Neural progenitor cell (in vitro differentiated cells): Measurements from ENCODE around the gene CDCA7L. TPM values are rescaled to one million over a fixed set of nuclear protein-coding genes. Genes with fewer than 3 reads are reported as not detected.

Experiments used
- DNase-seq: peaks from one replicate; pipeline ENCODE4 v3.0.0-alpha.2; 2016; ENCODE audit warnings: low spot score
- H2AFZ ChIP-seq: fragments of 200-600 bp; sonication (generic); replicated peaks from 2 replicates; pipeline ENCODE4 v1.6.1; 2016; ENCODE audit warnings: antibody characterized with exemption
- H3F3A ChIP-seq: fragments of 200-600 bp; sonication (generic); 2 replicates; pipeline ENCODE4 v1.6.1; 2016; ENCODE audit warnings: antibody characterized with exemption, low read depth
- H3K27ac ChIP-seq: fragments of 200-600 bp; sonication (generic); 2 replicates; pipeline ENCODE4 v1.5.1; 2016; ENCODE audit warnings: mild to moderate bottlenecking
- H3K27me3 ChIP-seq: fragments of 200-600 bp; sonication (generic); 2 replicates; pipeline ENCODE4 v1.6.1; 2016; ENCODE audit warnings: mild to moderate bottlenecking, moderate library complexity
- H3K36me3 ChIP-seq: fragments of 200-600 bp; sonication (generic); 2 replicates; pipeline ENCODE4 v1.5.1; 2016
- H3K4me1 ChIP-seq: fragments of 200-600 bp; sonication (generic); 2 replicates; pipeline ENCODE4 v1.6.1; 2016; ENCODE audit warnings: mixed run types
- H3K4me2 ChIP-seq: fragments of 200-600 bp; sonication (generic); 2 replicates; pipeline ENCODE4 v1.6.1; 2016
- H3K4me3 ChIP-seq: fragments of 200-600 bp; sonication (generic); 2 replicates; pipeline ENCODE4 v1.5.1; 2016
- H3K79me2 ChIP-seq: fragments of 200-600 bp; sonication (generic); 2 replicates; pipeline ENCODE4 v1.6.1; 2016; ENCODE audit warnings: low read depth
- H3K9ac ChIP-seq: fragments of 200-600 bp; sonication (generic); 2 replicates; pipeline ENCODE4 v1.6.1; 2016
- H3K9me3 ChIP-seq: fragments of 200-600 bp; sonication (generic); 2 replicates; pipeline ENCODE4 v1.5.1; 2016; ENCODE audit warnings: low read depth
- H4K20me1 ChIP-seq: fragments of 200-600 bp; sonication (generic); 2 replicates; pipeline ENCODE4 v1.6.1; 2016; ENCODE audit warnings: low read depth
- H3K27ac Mint-ChIP-seq: 3 replicates; pipeline ENCODE4 v1.8.0; 2021; ENCODE audit warnings: mixed read lengths
- H3K27me3 Mint-ChIP-seq: 2 replicates; pipeline ENCODE4 v1.8.0; 2022; ENCODE audit warnings: low read depth, mild to moderate bottlenecking, inconsistent platforms, moderate library complexity, mixed read lengths; ENCODE audit not compliant: insufficient read depth
- H3K36me3 Mint-ChIP-seq: 3 replicates; pipeline ENCODE4 v1.8.0; 2021; ENCODE audit warnings: mixed read lengths
- H3K4me1 Mint-ChIP-seq: 3 replicates; pipeline ENCODE4 v1.8.0; 2021; ENCODE audit warnings: mixed read lengths
- H3K4me3 Mint-ChIP-seq: 3 replicates; pipeline ENCODE4 v1.8.0; 2021; ENCODE audit warnings: mild to moderate bottlenecking, moderate library complexity, mixed read lengths
- H3K9me3 Mint-ChIP-seq: 3 replicates; pipeline ENCODE4 v1.8.0; 2020; ENCODE audit warnings: mixed read lengths
- EZH2 ChIP-seq: fragments of 200-600 bp; sonication (generic); IDR thresholded peaks from 2 replicates; pipeline ENCODE4 v1.6.1; 2017; ENCODE audit warnings: antibody characterized with exemption, mild to moderate bottlenecking, moderate library complexity
- EZH2phosphoT487 ChIP-seq: fragments of 200-600 bp; sonication (generic); IDR thresholded peaks from 2 replicates; pipeline ENCODE4 v1.6.1; 2017; ENCODE audit warnings: antibody characterized with exemption
- total RNA-seq: library from RNA; depleted of rRNA; stranded (reverse); fragments of >200 nt; gene quantifications from 2 replicates; pipeline ENCODE4 v1.2.3, GENCODE V29; 2015; ENCODE audit warnings: low replicate concordance
- TF ChIP-seq, protein P1 (sequence below): fragments of 200-600 bp; sonication (generic); IDR thresholded peaks from 2 replicates; pipeline ENCODE4 v1.5.1; 2017; ENCODE audit warnings: antibody characterized with exemption, mild to moderate bottlenecking

The CDCA7L gene
- total RNA-seq, 1 donor from 2014 or later, result 39.9 TPM

DNA sequence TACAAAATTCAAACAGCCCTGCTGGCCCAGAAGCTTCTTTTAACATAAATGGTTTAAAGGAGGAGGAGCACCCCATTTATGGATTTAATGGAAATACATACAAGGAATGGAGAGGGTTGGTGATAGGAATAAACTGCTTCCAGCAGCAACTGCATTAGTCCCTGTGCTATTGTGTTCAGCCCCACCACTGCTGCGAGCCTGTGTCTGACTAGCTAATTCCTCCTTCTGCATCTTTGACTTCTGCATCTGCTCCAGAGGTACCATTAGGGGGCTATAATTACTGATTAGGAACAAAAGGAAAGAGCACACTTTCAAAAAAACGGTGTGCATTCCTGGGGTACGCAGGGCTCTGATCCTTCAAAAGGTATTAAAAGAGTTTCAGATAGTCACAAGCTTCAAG is 24.8 kb downstream of the CDCA7L start:
- H3K4me2 ChIP-seq, result peak overlapping the region; percentile 66
- H4K20me1 ChIP-seq, result peaks cover 42% of the 10 kb centered on the region
- no peak overlapping the region for H2AFZ ChIP-seq
- H3K4me1 ChIP-seq, result peaks cover 83% of the 10 kb centered on the region
- peak overlapping the region; percentile 88 for H3K27ac Mint-ChIP-seq
- no peaks in the 10 kb centered on the region for H3K36me3 ChIP-seq
- peaks cover 16% of the 10 kb centered on the region for H3F3A ChIP-seq
- H3K9me3 ChIP-seq, result no peaks in the 10 kb centered on the region
- no peaks in the 10 kb centered on the region for H3K9me3 Mint-ChIP-seq
- peaks cover 80% of the 10 kb centered on the region for H3K4me1 Mint-ChIP-seq
- peaks cover 20% of the 10 kb centered on the region for H3K27me3 ChIP-seq
- no peak overlapping the region for H3K9ac ChIP-seq
- no peak overlapping the region for H3K27ac ChIP-seq
- H3K36me3 Mint-ChIP-seq, result peaks cover 9% of the 10 kb centered on the region
- peaks cover 55% of the 10 kb centered on the region for H3K79me2 ChIP-seq
- H3K4me3 ChIP-seq, result no peak overlapping the region
- H3K4me3 Mint-ChIP-seq, result peak overlapping the region; percentile 8
- no peaks in the 10 kb centered on the region for H3K27me3 Mint-ChIP-seq
- DNase-seq, result peak; percentile 64
- no peak for TF ChIP-seq EZH2
- no peak for TF ChIP-seq EZH2phosphoT487
- TF ChIP-seq, protein P1, sequence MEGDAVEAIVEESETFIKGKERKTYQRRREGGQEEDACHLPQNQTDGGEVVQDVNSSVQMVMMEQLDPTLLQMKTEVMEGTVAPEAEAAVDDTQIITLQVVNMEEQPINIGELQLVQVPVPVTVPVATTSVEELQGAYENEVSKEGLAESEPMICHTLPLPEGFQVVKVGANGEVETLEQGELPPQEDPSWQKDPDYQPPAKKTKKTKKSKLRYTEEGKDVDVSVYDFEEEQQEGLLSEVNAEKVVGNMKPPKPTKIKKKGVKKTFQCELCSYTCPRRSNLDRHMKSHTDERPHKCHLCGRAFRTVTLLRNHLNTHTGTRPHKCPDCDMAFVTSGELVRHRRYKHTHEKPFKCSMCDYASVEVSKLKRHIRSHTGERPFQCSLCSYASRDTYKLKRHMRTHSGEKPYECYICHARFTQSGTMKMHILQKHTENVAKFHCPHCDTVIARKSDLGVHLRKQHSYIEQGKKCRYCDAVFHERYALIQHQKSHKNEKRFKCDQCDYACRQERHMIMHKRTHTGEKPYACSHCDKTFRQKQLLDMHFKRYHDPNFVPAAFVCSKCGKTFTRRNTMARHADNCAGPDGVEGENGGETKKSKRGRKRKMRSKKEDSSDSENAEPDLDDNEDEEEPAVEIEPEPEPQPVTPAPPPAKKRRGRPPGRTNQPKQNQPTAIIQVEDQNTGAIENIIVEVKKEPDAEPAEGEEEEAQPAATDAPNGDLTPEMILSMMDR, result no peak

DNA sequence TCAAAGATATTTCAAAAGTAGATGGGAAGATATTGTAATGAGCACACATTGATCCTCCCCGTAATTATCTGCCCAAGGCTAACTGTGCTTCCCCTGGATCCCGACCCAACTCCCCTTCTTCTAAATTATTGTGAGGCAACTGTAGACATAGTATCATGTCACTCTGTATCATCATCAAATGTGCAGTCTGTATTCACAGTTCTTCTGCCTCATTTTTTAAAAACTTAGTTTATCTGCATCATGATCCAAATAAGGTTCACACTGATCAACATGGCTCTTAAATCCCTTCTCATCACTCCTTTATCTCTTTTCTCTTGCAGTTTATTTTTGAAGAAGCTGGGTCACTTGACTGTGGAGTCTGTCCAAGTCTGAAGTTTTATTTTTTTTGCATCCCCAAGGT is 27.5 kb downstream of the CDCA7L start:
- DNase-seq, result no peak
- Mint-ChIP-seq H3K4me1 (peaks cover 71% of the 10 kb centered on the region), H3K36me3 (peaks cover 28% of the 10 kb centered on the region), H3K27me3 (no peaks in the 10 kb centered on the region), H3K9me3 (no peaks in the 10 kb centered on the region), H3K4me3 (no peak overlapping the region), H3K27ac (no peak overlapping the region)
- H3K4me2 ChIP-seq, result no peak overlapping the region
- H3K4me1 ChIP-seq, result peaks cover 63% of the 10 kb centered on the region
- H3K9ac ChIP-seq, result no peak overlapping the region
- H4K20me1 ChIP-seq, result peaks cover 30% of the 10 kb centered on the region
- H3K9me3 ChIP-seq, result no peaks in the 10 kb centered on the region
- no peaks in the 10 kb centered on the region for H3K36me3 ChIP-seq
- no peak overlapping the region for H2AFZ ChIP-seq
- peaks cover 46% of the 10 kb centered on the region for H3K79me2 ChIP-seq
- no peak overlapping the region for H3K4me3 ChIP-seq
- no peak overlapping the region for H3K27ac ChIP-seq
- H3F3A ChIP-seq, result peaks cover 9% of the 10 kb centered on the region
- peaks cover 10% of the 10 kb centered on the region for H3K27me3 ChIP-seq
- no peak for TF ChIP-seq EZH2phosphoT487
- TF ChIP-seq, protein P1, result no peak
- no peak for TF ChIP-seq EZH2

DNA sequence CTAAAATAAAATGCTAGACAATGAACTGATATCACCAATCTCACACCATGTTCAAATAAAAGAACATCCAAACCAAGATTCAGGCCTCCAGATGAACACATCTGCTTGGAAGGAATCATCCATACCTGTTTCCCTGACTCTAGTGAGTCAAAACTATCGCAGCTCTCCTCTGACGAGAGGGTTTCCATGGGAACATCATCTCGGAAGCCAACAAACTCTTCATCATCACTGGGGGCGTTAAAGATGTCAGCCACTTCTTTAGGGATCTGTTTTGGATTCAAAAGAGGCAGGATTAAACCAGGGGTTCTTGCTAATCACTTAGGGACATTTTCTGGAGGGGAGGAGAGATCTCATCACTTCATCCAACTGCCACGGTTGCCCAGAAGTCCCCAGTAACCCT is 29.1 kb downstream of the CDCA7L start:
- no peaks in the 10 kb centered on the region for H3K27me3 Mint-ChIP-seq
- H3K9ac ChIP-seq, result no peak overlapping the region
- no peak for DNase-seq
- peak overlapping the region; percentile 8 for H3K27ac Mint-ChIP-seq
- H3K4me2 ChIP-seq, result peak overlapping the region; percentile 48
- TF ChIP-seq, protein P1, result no peak
- no peak for TF ChIP-seq EZH2phosphoT487
- no peaks in the 10 kb centered on the region for H3K9me3 Mint-ChIP-seq
- H3K27me3 ChIP-seq, result no peaks in the 10 kb centered on the region
- peaks cover 8% of the 10 kb centered on the region for H3F3A ChIP-seq
- H3K9me3 ChIP-seq, result no peaks in the 10 kb centered on the region
- H4K20me1 ChIP-seq, result peaks cover 15% of the 10 kb centered on the region
- no peaks in the 10 kb centered on the region for H3K36me3 ChIP-seq
- H3K79me2 ChIP-seq, result peaks cover 33% of the 10 kb centered on the region
- no peak overlapping the region for H3K27ac ChIP-seq
- H3K36me3 Mint-ChIP-seq, result peaks cover 34% of the 10 kb centered on the region
- no peak overlapping the region for H3K4me3 Mint-ChIP-seq
- peaks cover 47% of the 10 kb centered on the region for H3K4me1 ChIP-seq
- no peak overlapping the region for H3K4me3 ChIP-seq
- no peak overlapping the region for H2AFZ ChIP-seq
- H3K4me1 Mint-ChIP-seq, result peaks cover 60% of the 10 kb centered on the region
